HG02970 (cell line): ENCODE measurements around the gene UBN1.

Experiments used
- ATAC-seq: cut with Tn5 transposase; IDR thresholded peaks from one replicate; pipeline ENCODE4 v1.9.1; 2021; ENCODE audit warnings: mild to moderate bottlenecking, moderate library complexity, moderate number of reproducible peaks; ENCODE audit not compliant: unreplicated experiment, low FRiP score

The UBN1 gene

DNA sequence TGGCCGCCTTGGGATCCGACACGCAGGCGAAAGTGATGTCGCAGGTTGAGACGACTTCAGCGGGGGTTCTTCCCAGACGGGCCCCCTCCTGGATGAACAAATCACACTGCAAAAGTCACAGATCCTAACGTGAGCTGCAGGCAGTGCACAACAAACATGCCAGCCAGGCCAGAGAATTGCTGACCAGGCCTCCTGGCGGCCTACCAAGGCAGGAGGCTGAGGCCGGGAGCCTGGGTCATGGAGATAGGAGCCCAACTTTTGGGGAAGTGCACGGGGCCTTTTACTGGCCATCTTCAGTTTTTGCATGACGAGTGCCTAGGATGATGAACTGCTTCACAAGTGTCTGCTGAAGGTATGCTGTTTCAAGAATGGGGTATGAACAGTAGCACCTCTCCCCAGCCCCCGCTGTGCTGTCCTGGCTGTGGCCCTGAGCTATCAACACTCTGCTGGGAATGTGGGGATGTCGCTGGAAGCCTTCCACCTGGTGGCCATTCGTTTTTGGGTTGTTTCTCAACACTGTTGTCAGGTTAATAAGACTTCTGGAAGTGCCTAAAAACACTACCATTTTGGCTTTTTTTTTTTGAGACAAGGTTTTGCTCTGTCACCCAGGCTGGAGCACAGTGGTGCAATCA lies 32.6 kb upstream of the UBN1 start:
- ATAC-seq: no peak

DNA sequence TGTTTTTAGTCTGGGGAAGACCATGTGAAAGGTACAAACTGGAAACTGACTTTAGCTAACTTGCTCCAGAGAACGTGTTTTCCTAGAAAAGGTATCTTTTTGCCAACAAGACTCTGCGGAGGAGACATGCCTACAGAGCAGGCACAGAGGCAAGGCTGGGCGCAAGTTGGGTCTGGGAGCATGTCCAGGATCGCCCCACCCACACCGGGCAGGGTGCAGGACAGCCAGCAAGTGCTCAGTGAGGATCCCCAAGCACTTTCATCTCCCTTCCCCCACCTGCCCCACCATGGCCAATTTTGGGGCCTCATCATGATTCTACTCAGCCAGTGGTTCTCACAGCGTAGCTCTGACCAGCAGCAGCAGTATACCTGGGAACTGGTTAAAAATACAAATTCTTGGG lies 26.6 kb upstream of the UBN1 start:
- ATAC-seq: no peak

DNA sequence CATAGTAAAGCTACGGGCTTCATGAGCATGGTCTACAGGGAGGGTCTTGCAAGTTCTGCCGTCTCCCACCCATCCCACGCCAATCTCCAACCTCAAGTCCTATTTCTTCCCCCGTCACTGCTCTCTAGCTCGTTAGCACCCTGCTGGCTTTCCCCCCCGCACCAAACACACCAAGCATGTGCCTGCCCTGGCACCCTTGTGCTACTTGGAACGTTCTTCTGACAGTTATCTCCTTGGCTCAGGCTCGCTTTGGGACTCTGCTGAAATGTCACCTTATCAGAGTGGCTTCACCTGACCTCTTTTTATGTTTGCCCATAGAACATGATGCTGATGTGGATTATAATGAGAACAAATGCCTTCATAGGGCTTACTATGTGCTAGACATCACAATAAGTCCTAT lies 22.1 kb upstream of the UBN1 start:
- ATAC-seq: no peak

DNA sequence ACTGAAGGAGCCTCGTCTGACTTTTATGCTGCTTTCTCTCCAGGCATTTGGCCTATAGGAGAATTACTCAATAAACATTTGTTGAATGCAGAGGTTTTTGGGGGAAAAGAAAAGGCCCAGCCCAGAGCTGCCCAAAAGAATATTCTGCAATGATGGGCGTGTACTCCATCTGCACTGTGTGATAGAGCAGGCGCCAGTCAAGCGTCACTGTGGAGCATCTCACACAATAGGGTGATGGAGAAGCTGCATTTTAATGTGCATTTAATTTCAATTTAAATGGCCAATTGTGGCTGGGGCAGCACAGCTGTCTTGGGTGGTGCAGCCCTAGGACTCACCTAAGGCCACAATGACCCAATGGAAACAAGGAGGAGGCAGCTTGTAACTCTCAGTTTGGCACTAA lies 20.8 kb upstream of the UBN1 start:
- ATAC-seq: no peak

DNA sequence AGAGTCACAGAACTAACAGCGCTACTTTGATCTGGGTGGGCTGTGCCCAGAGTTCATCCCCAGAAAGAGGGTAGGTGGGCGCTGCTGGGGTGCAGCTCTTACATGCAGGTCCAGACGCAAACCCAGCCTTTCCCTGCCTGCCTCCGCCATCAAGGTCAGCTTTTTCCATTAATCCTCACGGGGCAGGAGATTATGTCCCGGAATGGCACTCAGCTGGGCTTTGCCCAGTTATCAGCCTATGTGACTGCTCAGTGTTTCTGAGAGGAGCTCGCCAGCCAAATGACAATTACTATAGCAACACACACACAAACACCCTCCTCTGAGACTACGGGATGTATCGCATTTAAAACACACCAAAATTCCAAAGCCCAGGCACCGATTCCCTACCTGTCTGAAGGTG lies 20.3 kb upstream of the UBN1 start:
- no peak for ATAC-seq

DNA sequence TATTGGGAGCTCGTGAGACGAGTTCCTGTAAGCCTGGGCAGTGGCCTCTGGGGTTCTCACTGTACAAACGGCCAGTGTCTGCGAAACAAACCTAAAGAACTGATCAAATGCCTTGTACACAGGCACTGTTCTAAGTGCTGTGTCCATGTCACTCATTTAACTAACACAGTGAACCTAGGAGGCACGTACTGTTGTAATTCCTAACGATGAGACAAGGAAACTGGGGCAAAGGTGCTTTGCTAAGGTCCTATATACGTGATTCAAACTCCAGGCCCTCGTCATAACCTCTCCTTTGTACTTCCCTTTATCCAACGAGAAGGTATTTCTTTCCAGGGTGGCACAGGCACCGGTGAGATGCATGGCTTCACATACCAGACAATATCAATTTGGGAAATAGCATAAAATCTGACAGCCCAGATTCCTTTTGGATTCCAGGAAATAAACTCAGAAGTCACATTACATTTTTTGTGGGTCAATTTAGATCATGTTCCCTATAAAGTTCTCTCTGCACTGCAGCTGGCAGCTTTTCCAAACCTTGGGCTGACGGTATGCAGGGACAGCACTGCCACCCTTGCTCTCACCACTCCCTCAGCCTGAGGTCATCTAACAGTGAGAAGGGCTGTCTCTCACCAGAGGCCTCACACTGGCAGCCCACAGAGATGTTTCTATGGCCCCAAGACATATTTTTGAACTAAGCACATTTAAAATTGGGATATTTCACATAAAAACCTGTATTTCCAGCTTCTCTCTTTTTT lies 18.5 kb upstream of the UBN1 start:
- no peak for ATAC-seq

DNA sequence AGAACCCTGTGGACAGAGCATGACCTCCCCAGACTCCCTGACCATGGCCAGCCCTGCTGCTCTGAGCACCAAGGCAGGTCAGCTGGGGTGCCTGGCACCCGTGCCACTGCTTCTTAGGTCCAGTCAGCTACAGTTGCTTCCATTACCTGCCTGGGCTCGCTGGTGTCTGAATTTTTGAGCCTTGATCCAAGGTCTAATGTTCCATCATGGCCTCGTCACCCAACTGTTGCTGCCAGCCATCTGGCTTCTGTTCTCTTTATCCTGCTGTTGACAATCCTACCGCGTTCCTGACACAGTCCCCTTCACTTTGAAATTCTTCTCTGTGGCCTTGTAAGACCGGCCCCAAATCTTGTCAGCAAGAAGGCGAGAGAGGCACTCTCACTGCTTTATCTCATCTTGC lies 16.9 kb upstream of the UBN1 start:
- no peak for ATAC-seq

DNA sequence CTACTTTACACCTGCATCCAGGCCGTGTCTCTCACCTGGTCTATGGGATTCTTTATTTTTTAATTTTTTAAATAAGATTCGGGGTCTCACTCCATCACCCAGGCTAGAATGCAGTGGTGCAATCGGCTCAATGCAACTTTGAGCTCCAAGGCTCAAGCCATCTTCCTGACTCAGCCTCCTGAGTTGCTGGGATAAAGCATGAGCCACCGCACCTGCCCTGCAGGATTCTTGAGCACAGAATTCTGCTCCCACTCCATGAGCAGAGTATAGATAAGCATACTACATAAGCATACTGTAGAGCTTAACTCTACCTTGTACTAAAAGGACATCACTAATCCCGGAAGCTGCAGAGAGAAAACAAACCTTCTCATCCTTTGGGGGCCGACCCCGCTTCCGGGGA lies 15.7 kb upstream of the UBN1 start:
- ATAC-seq: no peak

DNA sequence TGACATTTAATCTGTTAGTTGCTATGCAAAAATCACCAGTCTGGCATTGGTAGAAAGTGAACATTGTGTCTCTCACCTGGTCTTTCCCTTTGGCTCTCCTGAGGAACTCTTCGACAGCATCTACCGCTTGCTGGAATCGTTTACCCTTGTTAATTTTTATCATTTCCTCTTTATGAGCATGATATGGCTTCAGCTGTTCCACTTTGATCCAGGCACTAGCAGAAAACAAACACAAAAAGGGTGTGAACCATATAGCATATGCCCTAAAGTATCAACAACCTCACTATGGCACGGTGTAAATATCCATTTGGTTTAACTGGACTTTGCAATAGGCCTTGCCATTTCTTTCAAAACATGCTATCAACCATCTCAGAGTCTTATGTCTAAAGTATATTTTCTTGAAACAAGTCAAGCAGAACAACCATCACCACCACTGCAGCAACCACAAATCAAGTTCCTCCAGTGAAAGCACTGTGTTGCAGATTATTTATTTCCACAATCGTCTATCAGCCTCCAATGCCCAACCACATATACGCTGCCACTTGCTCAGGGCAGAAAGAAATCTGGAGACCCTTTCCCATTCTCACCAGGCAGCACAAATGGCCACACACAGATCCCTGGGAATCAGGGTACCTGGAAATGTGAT lies 14.5 kb upstream of the UBN1 start:
- no peak for ATAC-seq

DNA sequence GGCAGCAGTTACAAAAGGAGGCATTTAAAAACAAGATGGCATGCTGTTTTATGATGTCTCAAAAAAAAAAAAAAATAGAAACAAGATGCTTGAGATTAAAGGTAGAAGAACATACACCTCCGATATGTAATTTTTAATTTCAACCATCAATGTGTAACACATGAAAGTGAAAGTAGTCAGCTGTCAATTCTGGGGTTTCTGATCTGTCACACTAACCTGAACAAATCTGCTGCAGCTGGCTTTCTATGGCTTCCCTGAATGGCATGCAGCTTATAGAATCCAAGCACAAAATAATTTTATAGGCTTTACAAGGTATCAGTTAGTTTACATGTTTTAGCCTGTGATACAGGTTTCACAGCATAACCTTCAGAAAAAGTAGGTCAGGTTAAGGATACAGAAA lies 13.7 kb upstream of the UBN1 start:
- no peak for ATAC-seq

DNA sequence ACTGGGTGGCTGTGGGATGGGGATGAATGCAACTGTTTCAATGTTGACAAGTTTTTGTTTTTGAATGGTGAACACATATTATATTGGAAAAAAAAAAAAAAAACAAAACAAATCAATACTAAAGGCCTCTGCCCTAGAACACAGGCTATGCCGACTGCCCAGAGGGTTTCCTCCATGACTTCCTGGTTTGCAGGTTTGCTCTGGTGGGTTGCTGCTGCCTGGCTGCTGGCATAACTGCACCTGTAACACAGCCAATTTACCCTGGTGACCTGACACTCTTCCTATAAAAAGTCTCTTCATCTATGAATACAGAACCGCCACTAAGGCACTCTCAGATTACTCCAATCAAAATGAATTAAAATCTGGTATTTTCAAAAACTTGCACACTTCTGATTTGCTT lies 10.6 kb upstream of the UBN1 start:
- no peak for ATAC-seq

DNA sequence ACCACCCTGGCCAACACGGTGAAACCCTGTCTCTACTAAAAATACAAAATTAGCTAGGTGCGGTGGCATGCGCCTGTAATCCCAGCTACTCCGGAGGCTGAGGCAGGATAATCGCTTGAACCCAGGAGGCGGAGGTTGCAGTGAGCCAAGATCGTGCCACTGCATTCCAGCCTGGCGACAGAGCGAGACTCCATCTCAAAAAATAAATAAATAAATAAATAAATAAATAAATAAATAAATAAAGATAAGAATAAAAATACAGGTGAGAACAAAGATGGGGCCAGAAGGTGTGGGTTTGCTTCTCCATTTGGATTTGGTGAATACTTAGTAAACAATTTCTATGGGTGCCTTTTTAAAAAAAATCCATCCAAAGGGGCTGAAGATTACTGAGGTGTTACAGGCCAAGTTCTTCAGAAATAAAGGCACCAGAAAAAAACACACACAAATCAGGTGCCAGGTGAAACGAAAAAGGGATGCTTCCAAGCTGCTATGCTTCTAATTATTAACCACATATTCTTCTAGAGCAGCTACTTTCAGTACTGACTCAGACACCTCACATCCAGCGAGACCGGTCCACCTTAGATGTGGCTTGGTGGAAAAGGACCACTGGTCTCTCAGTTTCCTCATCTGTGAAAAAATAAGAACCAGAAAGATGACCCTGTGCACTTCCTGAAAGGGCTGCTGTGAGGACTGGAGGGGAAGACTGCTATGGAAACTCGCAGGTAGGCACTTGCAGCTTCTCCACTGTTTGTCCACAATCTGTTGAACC lies 9.4 kb upstream of the UBN1 start:
- ATAC-seq: no peak

DNA sequence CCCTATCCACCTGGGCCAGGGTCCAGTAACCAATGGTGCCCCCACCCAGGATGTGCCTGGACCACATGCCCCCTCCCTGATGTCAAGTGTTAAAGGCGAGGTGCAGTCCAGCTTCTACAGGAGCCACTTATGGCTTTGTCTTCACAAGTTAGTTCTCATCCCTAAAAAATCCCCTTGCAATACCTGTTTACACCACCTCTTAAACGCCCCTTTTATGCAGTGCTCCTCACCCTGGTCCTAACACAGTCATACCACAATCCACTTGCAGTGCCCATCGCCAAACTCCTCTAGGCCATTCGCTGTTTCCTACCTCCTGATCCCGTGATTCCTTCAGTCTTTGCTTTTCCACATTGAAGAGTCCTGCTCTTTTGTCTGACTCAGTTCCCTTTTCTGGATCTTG lies 7.3 kb upstream of the UBN1 start:
- no peak for ATAC-seq

DNA sequence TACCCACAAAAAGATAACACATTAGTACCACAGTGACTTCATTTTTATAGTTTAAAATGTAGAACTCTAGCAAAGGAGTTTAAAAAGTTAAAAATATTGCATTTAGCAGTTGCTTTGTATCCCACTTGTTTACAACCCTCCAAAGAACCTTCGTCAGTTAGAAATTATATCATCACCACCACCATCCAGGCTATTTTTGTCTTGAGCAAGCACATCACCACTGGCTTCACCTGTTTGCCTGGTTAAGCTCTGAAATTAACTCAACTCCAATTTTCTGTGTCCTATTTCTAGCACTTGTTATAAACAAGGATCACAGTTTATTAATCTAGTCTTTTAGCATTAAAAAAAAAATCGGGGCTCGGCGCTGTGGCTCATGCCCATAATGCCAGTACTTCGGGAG lies 6.3 kb upstream of the UBN1 start:
- no peak for ATAC-seq

DNA sequence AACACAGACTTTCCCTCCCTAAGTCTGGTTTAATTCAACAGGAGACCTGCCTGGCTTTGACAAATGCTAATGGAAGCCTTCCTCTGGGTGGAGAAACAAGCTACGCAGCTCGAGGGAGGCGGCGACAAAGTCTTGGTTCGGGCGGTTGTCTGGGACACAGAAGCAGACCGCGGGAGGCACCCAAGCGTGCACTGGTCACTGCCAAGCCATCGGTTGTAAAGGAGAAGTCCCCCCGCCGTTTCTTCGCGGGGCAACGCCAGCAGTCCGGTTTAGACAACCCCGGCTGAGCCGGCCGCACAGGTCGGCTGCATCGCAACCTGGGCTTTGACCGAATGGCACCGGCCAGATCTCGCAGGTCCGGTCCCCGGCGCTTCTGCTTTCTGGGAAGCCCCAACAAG lies 779 bp upstream of the UBN1 start:
- peak; percentile 5 for ATAC-seq

DNA sequence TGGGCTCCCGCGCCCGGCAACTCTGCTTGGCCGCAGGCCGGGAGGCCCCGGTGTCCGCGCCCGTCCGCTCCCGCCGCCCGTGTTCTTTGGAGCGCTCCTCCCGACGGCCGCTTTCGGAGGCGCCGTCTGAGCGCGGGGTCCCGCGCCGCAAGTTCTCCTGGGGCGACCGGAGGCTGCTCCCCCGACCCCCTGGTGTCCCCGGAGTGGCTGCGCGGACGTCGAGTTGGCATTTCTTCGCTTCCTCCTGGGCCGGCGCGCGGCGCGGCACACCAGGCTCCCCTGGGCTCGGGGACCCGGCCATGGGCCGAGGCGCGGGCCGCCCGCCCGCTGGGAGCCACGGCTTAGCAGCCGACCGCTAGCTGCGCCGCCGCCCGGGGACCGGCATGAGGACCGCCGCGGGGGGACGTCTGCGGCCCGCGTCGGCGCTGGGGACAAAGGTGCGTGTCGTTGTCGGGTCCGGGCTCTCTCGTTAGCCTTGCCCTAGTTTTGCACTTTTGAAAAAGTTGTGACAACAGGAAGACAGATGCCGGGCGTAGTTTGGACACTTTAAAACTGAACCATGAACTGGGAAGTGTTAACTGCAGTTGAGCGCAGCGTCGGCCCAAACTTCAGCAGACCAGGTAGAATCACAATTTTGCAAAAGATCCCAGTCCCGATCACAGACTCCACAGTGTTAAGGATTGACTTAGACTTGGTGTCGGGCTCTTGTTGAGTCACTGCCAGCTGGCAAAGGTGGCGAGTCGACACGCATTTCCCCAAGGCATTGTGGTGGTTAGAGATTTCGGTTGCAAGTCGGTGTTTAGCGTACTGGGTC lies 700 bp downstream of the UBN1 start:
- peak; percentile 14 for ATAC-seq

DNA sequence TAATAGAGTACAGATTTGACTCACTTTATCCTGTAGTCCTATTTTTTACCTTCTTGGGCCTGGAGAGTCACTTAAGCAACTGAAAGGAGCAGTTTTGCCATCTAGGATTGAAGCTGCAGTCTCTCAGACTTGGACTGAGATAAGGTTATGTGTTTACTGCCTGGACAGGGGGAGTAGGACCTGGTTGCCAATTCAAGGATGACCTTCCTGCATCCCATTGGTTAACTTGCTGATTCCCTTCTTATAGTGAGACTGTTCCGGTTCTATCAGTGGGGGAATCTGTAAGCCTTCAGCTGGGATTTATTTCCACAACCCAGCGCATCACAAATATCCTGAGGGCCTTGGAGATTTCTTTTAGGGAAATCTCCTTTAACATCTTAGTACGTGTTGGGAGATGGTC lies 2.9 kb downstream of the UBN1 start:
- no peak for ATAC-seq

DNA sequence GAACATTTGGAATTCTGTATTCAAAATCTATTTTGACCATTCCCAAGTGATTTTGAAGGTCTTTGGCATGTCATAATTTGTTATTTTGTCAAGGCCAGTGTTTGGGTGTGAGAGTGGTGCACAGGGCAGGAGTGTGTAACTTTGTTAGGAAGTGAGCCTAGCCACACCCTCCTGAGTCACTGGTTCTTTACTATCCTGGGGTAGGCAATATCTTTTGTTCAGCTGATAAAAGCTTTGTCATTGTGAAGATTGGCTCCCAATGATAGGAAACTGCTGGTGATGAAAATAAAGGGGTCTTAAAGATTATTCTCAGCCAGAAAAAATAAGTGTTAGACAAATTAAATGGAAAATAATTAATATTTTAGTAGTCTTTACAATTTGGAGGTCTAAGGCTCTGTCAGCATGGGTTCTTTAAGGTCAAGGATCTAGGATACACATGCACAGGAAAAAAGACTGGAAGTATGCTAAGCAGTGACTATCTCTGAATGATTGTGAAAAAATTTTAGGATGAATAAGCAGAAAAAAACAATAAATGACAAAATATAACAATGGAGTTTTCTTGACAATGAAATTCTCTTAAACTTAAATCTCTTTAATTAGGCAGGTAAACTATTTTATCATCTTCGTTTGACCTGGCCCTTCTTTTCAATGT lies 5.1 kb downstream of the UBN1 start:
- ATAC-seq: no peak

DNA sequence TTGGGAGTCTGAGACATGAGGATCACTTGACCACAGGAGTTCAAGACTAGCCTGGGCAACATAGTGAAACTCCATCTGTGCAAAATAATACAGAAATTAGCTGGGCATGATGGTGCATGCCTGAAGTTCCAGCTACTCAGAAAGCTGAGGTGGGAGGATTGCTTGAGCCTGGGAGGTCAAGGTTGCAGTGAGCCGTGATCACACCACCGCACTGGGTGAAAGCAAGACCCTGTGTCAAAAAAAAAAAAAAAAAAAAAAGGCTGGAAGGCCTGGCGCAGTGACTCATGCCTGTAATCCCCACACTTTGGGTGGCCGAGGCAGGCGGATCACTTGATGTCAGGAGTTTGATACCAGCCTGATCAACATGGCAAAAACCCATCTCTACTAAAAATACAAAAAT lies 8.1 kb downstream of the UBN1 start:
- no peak for ATAC-seq

DNA sequence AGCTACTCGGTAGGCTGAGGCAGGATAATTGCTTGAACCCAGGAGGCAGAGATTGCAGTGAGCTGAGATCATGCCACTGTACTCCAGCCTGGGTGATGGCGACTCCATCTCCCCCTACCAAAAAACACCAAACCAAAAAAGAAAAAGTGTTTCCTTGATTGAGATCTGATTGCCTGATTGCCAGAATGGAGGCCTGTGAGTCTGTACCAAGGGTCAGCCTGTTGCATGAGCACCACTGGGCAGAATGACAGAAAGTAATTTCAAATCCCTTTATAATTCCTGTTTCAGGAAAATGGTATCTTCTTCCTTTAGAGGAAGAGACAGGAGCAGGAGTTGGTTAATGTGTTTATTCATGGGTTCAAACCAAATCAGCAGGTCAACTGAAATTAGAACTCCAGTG lies 8.5 kb downstream of the UBN1 start:
- ATAC-seq: no peak
